GM12878 (cell line): ENCODE measurements around the gene ZFP91. TPM values are rescaled to one million over a fixed set of nuclear protein-coding genes. Genes with fewer than 3 reads are reported as not detected.

Source experiments
- BRCA1 ChIP-seq: IDR thresholded peaks from 2 replicates; pipeline ENCODE4 v1.6.1; 2011; ENCODE audit warnings: low read depth, low read length, improper control_type of control experiment
- CHD4 ChIP-seq: fragments of 200-600 bp; sonication (generic); IDR thresholded peaks from 2 replicates; pipeline ENCODE4 v1.6.1; 2016; ENCODE audit warnings: mild to moderate bottlenecking
- EP300 ChIP-seq, 2 experiments: fragments of 150-350 bp in 1 of 2; IDR thresholded peaks; 2 replicates each; pipeline ENCODE4 v1.6.1; 2011 to 2012; ENCODE audit warnings: low read depth in 2 of 2, low read length in 2 of 2, borderline replicate concordance in 1 of 2, improper control_type of control experiment in 1 of 2, inconsistent platforms in 1 of 2; ENCODE audit not compliant: control insufficient read depth in 1 of 2
- FOXM1 ChIP-seq: IDR thresholded peaks from 2 replicates; pipeline ENCODE4 v1.6.1; 2012; ENCODE audit warnings: low read depth, mild to moderate bottlenecking, inconsistent platforms, low read length, moderate library complexity
- GATAD2B ChIP-seq: fragments of 450-650 bp; conservative IDR thresholded peaks from 2 replicates; pipeline ENCODE4 v1.6.1; 2017; ENCODE audit warnings: low read depth, mild to moderate bottlenecking, moderate library complexity
- MEF2B ChIP-seq: fragments of 450-650 bp; IDR thresholded peaks from 2 replicates; pipeline ENCODE4 v1.6.1; 2018; ENCODE audit warnings: mild to moderate bottlenecking, moderate library complexity; ENCODE audit not compliant: partially characterized antibody, poor library complexity, severe bottlenecking
- MTA3 ChIP-seq: IDR thresholded peaks from 2 replicates; pipeline ENCODE4 v1.6.1; 2012; ENCODE audit warnings: low read length, inconsistent platforms, borderline replicate concordance
- POLR2AphosphoS5 ChIP-seq: IDR thresholded peaks from 2 replicates; pipeline ENCODE4 v1.6.1; 2011; ENCODE audit warnings: mild to moderate bottlenecking, low read length, inconsistent platforms
- SMAD1 ChIP-seq: fragments of 450-650 bp; IDR thresholded peaks from 2 replicates; pipeline ENCODE4 v1.6.1; 2018; ENCODE audit warnings: mild to moderate bottlenecking, low read depth; ENCODE audit not compliant: partially characterized antibody
- SMC3 ChIP-seq: IDR thresholded peaks from 2 replicates; pipeline ENCODE4 v1.6.1; 2011; ENCODE audit warnings: low read length, improper control_type of control experiment, borderline replicate concordance
- STAT3 ChIP-seq: IDR thresholded peaks from 2 replicates; pipeline ENCODE4 v1.6.1; 2011; ENCODE audit warnings: low read depth, low read length, improper control_type of control experiment
- SUPT20H ChIP-seq: IDR thresholded peaks from 2 replicates; pipeline ENCODE4 v1.6.1; 2011; ENCODE audit warnings: low read depth, mild to moderate bottlenecking, low read length, moderate library complexity, borderline replicate concordance; ENCODE audit not compliant: control insufficient read depth
- TBL1XR1 ChIP-seq: IDR thresholded peaks from 2 replicates; pipeline ENCODE4 v1.6.1; 2012; ENCODE audit warnings: low read depth, low read length, improper control_type of control experiment
- TCF12 ChIP-seq: IDR thresholded peaks from 2 replicates; pipeline ENCODE4 v1.6.1; 2011; ENCODE audit warnings: low read depth, mild to moderate bottlenecking, low read length
- ZBED1 ChIP-seq: IDR thresholded peaks from 2 replicates; pipeline ENCODE4 v1.6.1; 2016; ENCODE audit warnings: borderline replicate concordance
- polyA plus RNA-seq, 11 experiments: library from polyadenylated mRNA; depleted of rRNA in 4 of 11; unstranded in 6 of 11; stranded (reverse) in 5 of 11; fragments of >200 nt; fragmentation: Nextera tagmentation in 4 of 11; fragmentation: Illumina TruSeq in 1 of 11; extraction: Ambion mirVana in 4 of 11; extraction: Trizol in 1 of 11; gene quantifications; 1 replicate in 1 of 11; 2 replicates in 10 of 11; pipeline versions ENCODE4 v1.2.1 to v1.2.3, GENCODE V29; 2011 to 2016; ENCODE audit warnings: inconsistent platforms in 2 of 11, missing spikeins in 2 of 11, low read depth in 1 of 11
- total RNA-seq, 4 experiments: library from RNA; depleted of rRNA in 3 of 4; stranded (reverse); fragments of >200 nt in 3 of 4; fragmentation: Illumina TruSeq in 1 of 4; extraction: Trizol in 1 of 4; gene quantifications; 2 replicates each; pipeline versions ENCODE4 v1.2.1 to v1.2.3, GENCODE V29; 2013 to 2021
- TF ChIP-seq, protein P1 (sequence below): fragments of 450-650 bp; IDR thresholded peaks from 2 replicates; pipeline ENCODE4 v1.6.1; 2017; ENCODE audit warnings: mild to moderate bottlenecking
- TF ChIP-seq, protein P2 (sequence below): IDR thresholded peaks from 2 replicates; pipeline ENCODE4 v1.6.1; 2012; ENCODE audit warnings: mild to moderate bottlenecking, low read depth, low read length
- TF ChIP-seq, protein P3 (sequence below): IDR thresholded peaks from 2 replicates; pipeline ENCODE4 v1.6.1; 2012; ENCODE audit warnings: improper control_type of control experiment, low read depth, low read length; ENCODE audit not compliant: insufficient replicate concordance

Gene ZFP91
- total and polyA plus RNA-seq, 10 of the 15 experiments (the other 5 are each of a cell fraction or from before 2014, with no cell fraction given): 12.9 to 54.1 (median 31.7) TPM

DNA sequence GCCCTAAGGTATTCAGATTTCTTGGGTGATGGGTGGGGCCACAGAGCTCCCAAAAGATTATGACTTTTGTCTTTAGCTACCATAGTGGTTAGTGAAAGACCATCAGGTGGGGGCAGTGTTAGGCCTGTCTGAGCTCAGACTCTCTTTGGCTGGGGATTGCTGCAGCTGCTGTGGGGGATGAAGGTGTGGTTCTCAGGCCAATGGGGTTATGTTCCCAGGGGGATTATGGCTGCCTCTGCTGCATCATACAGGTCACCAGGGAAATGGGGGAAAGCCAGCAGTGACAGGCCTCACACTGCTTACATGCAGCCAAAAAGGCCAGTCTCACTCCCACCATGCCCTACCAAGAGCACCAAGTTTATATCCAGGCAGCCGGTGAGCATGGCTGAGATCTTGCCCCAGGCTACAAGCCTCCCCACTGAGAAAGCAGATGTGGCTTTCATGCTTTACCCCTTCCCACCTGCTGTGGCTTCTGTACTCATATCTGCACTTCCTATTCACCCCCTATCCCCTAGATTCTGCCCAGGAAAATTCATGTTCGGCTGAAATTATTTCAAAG, 68.4 kb downstream of the ZFP91 start (continued):
- peak; percentile 66 to 72; a peak in 2 of 4 replicates for TF ChIP-seq EP300 (IDR thresholded peaks at IDR 0.05; ENCODE audit: borderline replicate concordance in 1 of 2, control insufficient read depth in 1 of 2, low read depth in 2 of 2, low read length in 2 of 2)
- peak; percentile 42; the same call in 1 of the 2 replicates for TF ChIP-seq FOXM1
- peak; percentile 99 for TF ChIP-seq MEF2B
- TF ChIP-seq, protein P1, sequence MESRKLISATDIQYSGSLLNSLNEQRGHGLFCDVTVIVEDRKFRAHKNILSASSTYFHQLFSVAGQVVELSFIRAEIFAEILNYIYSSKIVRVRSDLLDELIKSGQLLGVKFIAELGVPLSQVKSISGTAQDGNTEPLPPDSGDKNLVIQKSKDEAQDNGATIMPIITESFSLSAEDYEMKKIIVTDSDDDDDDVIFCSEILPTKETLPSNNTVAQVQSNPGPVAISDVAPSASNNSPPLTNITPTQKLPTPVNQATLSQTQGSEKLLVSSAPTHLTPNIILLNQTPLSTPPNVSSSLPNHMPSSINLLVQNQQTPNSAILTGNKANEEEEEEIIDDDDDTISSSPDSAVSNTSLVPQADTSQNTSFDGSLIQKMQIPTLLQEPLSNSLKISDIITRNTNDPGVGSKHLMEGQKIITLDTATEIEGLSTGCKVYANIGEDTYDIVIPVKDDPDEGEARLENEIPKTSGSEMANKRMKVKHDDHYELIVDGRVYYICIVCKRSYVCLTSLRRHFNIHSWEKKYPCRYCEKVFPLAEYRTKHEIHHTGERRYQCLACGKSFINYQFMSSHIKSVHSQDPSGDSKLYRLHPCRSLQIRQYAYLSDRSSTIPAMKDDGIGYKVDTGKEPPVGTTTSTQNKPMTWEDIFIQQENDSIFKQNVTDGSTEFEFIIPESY: no peak
- TF ChIP-seq POLR2AphosphoS5: 0 out of 2 replicates have a peak, but pooled peaks have one; percentile 46
- TF ChIP-seq ZBED1: no peak
- no peak for TF ChIP-seq STAT3
- peak; percentile 95 for TF ChIP-seq TCF12
- TF ChIP-seq GATAD2B: peak; percentile 90
- TF ChIP-seq TBL1XR1: 0 out of 2 replicates have a peak, but pooled peaks have one; percentile 67
- TF ChIP-seq, protein P2, sequence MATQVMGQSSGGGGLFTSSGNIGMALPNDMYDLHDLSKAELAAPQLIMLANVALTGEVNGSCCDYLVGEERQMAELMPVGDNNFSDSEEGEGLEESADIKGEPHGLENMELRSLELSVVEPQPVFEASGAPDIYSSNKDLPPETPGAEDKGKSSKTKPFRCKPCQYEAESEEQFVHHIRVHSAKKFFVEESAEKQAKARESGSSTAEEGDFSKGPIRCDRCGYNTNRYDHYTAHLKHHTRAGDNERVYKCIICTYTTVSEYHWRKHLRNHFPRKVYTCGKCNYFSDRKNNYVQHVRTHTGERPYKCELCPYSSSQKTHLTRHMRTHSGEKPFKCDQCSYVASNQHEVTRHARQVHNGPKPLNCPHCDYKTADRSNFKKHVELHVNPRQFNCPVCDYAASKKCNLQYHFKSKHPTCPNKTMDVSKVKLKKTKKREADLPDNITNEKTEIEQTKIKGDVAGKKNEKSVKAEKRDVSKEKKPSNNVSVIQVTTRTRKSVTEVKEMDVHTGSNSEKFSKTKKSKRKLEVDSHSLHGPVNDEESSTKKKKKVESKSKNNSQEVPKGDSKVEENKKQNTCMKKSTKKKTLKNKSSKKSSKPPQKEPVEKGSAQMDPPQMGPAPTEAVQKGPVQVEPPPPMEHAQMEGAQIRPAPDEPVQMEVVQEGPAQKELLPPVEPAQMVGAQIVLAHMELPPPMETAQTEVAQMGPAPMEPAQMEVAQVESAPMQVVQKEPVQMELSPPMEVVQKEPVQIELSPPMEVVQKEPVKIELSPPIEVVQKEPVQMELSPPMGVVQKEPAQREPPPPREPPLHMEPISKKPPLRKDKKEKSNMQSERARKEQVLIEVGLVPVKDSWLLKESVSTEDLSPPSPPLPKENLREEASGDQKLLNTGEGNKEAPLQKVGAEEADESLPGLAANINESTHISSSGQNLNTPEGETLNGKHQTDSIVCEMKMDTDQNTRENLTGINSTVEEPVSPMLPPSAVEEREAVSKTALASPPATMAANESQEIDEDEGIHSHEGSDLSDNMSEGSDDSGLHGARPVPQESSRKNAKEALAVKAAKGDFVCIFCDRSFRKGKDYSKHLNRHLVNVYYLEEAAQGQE: no peak
- 0 out of 2 replicates have a peak, but pooled peaks have one; percentile 46 for TF ChIP-seq MTA3
- TF ChIP-seq, protein P3, sequence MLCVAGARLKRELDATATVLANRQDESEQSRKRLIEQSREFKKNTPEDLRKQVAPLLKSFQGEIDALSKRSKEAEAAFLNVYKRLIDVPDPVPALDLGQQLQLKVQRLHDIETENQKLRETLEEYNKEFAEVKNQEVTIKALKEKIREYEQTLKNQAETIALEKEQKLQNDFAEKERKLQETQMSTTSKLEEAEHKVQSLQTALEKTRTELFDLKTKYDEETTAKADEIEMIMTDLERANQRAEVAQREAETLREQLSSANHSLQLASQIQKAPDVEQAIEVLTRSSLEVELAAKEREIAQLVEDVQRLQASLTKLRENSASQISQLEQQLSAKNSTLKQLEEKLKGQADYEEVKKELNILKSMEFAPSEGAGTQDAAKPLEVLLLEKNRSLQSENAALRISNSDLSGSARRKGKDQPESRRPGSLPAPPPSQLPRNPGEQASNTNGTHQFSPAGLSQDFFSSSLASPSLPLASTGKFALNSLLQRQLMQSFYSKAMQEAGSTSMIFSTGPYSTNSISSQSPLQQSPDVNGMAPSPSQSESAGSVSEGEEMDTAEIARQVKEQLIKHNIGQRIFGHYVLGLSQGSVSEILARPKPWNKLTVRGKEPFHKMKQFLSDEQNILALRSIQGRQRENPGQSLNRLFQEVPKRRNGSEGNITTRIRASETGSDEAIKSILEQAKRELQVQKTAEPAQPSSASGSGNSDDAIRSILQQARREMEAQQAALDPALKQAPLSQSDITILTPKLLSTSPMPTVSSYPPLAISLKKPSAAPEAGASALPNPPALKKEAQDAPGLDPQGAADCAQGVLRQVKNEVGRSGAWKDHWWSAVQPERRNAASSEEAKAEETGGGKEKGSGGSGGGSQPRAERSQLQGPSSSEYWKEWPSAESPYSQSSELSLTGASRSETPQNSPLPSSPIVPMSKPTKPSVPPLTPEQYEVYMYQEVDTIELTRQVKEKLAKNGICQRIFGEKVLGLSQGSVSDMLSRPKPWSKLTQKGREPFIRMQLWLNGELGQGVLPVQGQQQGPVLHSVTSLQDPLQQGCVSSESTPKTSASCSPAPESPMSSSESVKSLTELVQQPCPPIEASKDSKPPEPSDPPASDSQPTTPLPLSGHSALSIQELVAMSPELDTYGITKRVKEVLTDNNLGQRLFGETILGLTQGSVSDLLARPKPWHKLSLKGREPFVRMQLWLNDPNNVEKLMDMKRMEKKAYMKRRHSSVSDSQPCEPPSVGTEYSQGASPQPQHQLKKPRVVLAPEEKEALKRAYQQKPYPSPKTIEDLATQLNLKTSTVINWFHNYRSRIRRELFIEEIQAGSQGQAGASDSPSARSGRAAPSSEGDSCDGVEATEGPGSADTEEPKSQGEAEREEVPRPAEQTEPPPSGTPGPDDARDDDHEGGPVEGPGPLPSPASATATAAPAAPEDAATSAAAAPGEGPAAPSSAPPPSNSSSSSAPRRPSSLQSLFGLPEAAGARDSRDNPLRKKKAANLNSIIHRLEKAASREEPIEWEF: peak; percentile 56
- TF ChIP-seq SMC3: peak; percentile 35; the same call in 1 of the 2 replicates
- no peak for TF ChIP-seq SMAD1
- no peak for TF ChIP-seq SUPT20H
- no peak for TF ChIP-seq CHD4
- no peak for TF ChIP-seq BRCA1
